Osteocyte (in vitro differentiated cells): ENCODE data around the gene LRRC10B. TPM values are rescaled to one million over a fixed set of nuclear protein-coding genes. Genes with fewer than 3 reads are reported as not detected.

Source experiments
- DNase-seq: peaks from one replicate; pipeline ENCODE4 v3.0.0; 2021; ENCODE audit warnings: mixed read lengths; ENCODE audit not compliant: unreplicated experiment; ENCODE audit errors: extremely low spot score
- H3K27ac Mint-ChIP-seq: one replicate; pipeline ENCODE4 v1.8.0; 2021; ENCODE audit warnings: mild to moderate bottlenecking, mixed read lengths; ENCODE audit not compliant: unreplicated experiment
- H3K27me3 Mint-ChIP-seq: one replicate; pipeline ENCODE4 v1.8.0; 2021; ENCODE audit warnings: mixed read lengths; ENCODE audit not compliant: unreplicated experiment
- H3K36me3 Mint-ChIP-seq: one replicate; pipeline ENCODE4 v1.8.0; 2021; ENCODE audit warnings: mixed read lengths; ENCODE audit not compliant: unreplicated experiment
- H3K4me1 Mint-ChIP-seq: one replicate; pipeline ENCODE4 v1.8.0; 2021; ENCODE audit warnings: mixed read lengths; ENCODE audit not compliant: unreplicated experiment
- H3K4me3 Mint-ChIP-seq: one replicate; pipeline ENCODE4 v1.8.0; 2021; ENCODE audit warnings: mild to moderate bottlenecking, moderate library complexity, mixed read lengths; ENCODE audit not compliant: unreplicated experiment
- H3K9me3 Mint-ChIP-seq: one replicate; pipeline ENCODE4 v1.8.0; 2021; ENCODE audit warnings: mixed read lengths; ENCODE audit not compliant: unreplicated experiment
- CTCF ChIP-seq: fragments of 200-600 bp; sonication (generic); IDR thresholded peaks from 2 replicates; pipeline ENCODE4 v1.5.0; 2021; ENCODE audit warnings: antibody characterized with exemption, mild to moderate bottlenecking, moderate library complexity
- total RNA-seq: library from RNA; stranded (reverse); gene quantifications from 2 replicates; pipeline ENCODE4 v1.2.1, GENCODE V29; 2021

Gene LRRC10B
- total RNA-seq, 1 donor from 2014 or later = not detected

- Mint-ChIP-seq H3K9me3 (no peaks in the 10 kb centered on the region), H3K27me3 (peaks cover 29% of the 10 kb centered on the region), H3K27ac (no peak overlapping the region), H3K4me1 (no peaks in the 10 kb centered on the region), H3K36me3 (no peaks in the 10 kb centered on the region), H3K4me3 (no peak overlapping the region)
- no peak for TF ChIP-seq CTCF
- no peak for DNase-seq
These were observed 26.6 kb downstream of the LRRC10B start for GRCh38 chr11:61534933-61535839.

GRCh38 chr11:61535998-61536675, 27.6 kb downstream of the LRRC10B start:
- H3K4me3 Mint-ChIP-seq = no peak overlapping the region
- H3K36me3 Mint-ChIP-seq = no peaks in the 10 kb centered on the region
- peaks cover 35% of the 10 kb centered on the region for H3K27me3 Mint-ChIP-seq
- no peak for TF ChIP-seq CTCF
- no peaks in the 10 kb centered on the region for H3K9me3 Mint-ChIP-seq
- no peak for DNase-seq
- no peaks in the 10 kb centered on the region for H3K4me1 Mint-ChIP-seq
- H3K27ac Mint-ChIP-seq = no peak overlapping the region

GRCh38 chr11:61536676-61537270, 28.2 kb downstream of the LRRC10B start:
- H3K27ac Mint-ChIP-seq = no peak overlapping the region
- peaks cover 4% of the 10 kb centered on the region for H3K4me1 Mint-ChIP-seq
- no peak for DNase-seq
- H3K36me3 Mint-ChIP-seq = no peaks in the 10 kb centered on the region
- no peak for TF ChIP-seq CTCF
- peaks cover 41% of the 10 kb centered on the region for H3K27me3 Mint-ChIP-seq
- H3K4me3 Mint-ChIP-seq = no peak overlapping the region
- H3K9me3 Mint-ChIP-seq = no peaks in the 10 kb centered on the region

GRCh38 chr11:61537326-61537725, 28.8 kb downstream of the LRRC10B start:
- TF ChIP-seq CTCF = no peak
- Mint-ChIP-seq H3K4me3 (no peak overlapping the region), H3K36me3 (no peaks in the 10 kb centered on the region), H3K4me1 (peaks cover 6% of the 10 kb centered on the region), H3K27ac (no peak overlapping the region), H3K9me3 (no peaks in the 10 kb centered on the region), H3K27me3 (peaks cover 42% of the 10 kb centered on the region)
- DNase-seq = no peak

GRCh38 chr11:61538636-61538961, 30.1 kb downstream of the LRRC10B start:
- H3K4me1 Mint-ChIP-seq = peaks cover 6% of the 10 kb centered on the region
- no peak for TF ChIP-seq CTCF

More at GRCh38 chr11:61538636-61538961, 30.1 kb downstream of the LRRC10B start:
- no peak for DNase-seq
- no peak overlapping the region for H3K27ac Mint-ChIP-seq
- H3K9me3 Mint-ChIP-seq = no peaks in the 10 kb centered on the region
- no peaks in the 10 kb centered on the region for H3K36me3 Mint-ChIP-seq
- no peak overlapping the region for H3K4me3 Mint-ChIP-seq
- peaks cover 41% of the 10 kb centered on the region for H3K27me3 Mint-ChIP-seq
